DOHH2 (cell line): ENCODE data around the gene FAM200C.

Experiments used
- CTCF ChIP-seq: fragments of 200-600 bp; sonication (generic); IDR thresholded peaks from one replicate; pipeline ENCODE4 v1.5.1; 2014; ENCODE audit warnings: antibody characterized with exemption, mild to moderate bottlenecking, low read depth, low read length; ENCODE audit not compliant: poor library complexity, severe bottlenecking
- EZH2phosphoT487 ChIP-seq: fragments of 200-600 bp; sonication (generic); IDR thresholded peaks from 2 replicates; pipeline ENCODE4 v1.6.1; 2017; ENCODE audit warnings: borderline replicate concordance, mild to moderate bottlenecking, antibody characterized with exemption, low read length, moderate library complexity, mixed read lengths

GRCh38 chr5:160377651-160378050 lies 22.2 kb downstream of the FAM200C start:
- no peak for TF ChIP-seq CTCF
- TF ChIP-seq EZH2phosphoT487, result no peak
